CD14-positive monocyte (primary cell): ENCODE results near the gene BYSL. TPM values are rescaled to one million over a fixed set of nuclear protein-coding genes. Genes with fewer than 3 reads are reported as not detected.
"Not testable (repeated sequence)": the region's sequence is repeated elsewhere in the genome, so short reads cannot be mapped to it uniquely, and the experiment has no call there.

ENCODE experiments used
- DNase-seq, 3 donors: peaks; one replicate each; pipeline ENCODE4 v3.0.0-alpha.2; 2011 to 2022
- H2AFZ ChIP-seq: 2 replicates; pipeline ENCODE4 v1.6.0; 2012; ENCODE audit warnings: mild to moderate bottlenecking, low read depth, low read length, inconsistent platforms; ENCODE audit not compliant: insufficient read depth, poor library complexity, severe bottlenecking
- H3K27ac ChIP-seq, 2 donors: 1 replicate in 1 of 2; 2 replicates in 1 of 2; pipeline ENCODE4 v1.5.1; 2012 to 2013; ENCODE audit warnings: low read length in 2 of 2, control low read depth in 1 of 2, inconsistent platforms in 1 of 2, low read depth in 1 of 2, mild to moderate bottlenecking in 1 of 2
- H3K27me3 ChIP-seq, 2 donors: one replicate each; pipeline versions ENCODE4 v1.6.0 to v1.6.1; 2011 to 2013; ENCODE audit warnings: low read length in 2 of 2; ENCODE audit not compliant: control insufficient read depth in 2 of 2, insufficient read depth in 2 of 2
- H3K36me3 ChIP-seq, 2 donors: replicated peaks in 1 of 2; 1 replicate in 1 of 2; 2 replicates in 1 of 2; pipeline versions ENCODE4 v1.5.1 to v1.6.1; 2012 to 2013; ENCODE audit warnings: low read length in 2 of 2, control low read depth in 1 of 2, inconsistent platforms in 1 of 2, mild to moderate bottlenecking in 1 of 2; ENCODE audit not compliant: insufficient read depth in 2 of 2, control insufficient read depth in 1 of 2
- H3K4me1 ChIP-seq, 2 donors: 1 replicate in 1 of 2; 2 replicates in 1 of 2; pipeline versions ENCODE4 v1.5.1 to v1.6.1; 2012 to 2013; ENCODE audit warnings: low read length in 2 of 2, control low read depth in 1 of 2, inconsistent platforms in 1 of 2, mild to moderate bottlenecking in 1 of 2, moderate library complexity in 1 of 2; ENCODE audit not compliant: insufficient read depth in 2 of 2, control insufficient read depth in 1 of 2
- H3K4me2 ChIP-seq: replicated peaks from 2 replicates; pipeline ENCODE3; 2012; ENCODE audit warnings: low read length, moderate library complexity, mild to moderate bottlenecking; ENCODE audit not compliant: poor library complexity, severe bottlenecking; ENCODE audit errors: extremely low read depth
- H3K4me3 ChIP-seq, 3 experiments: fragments of 200-600 bp in 1 of 3; sonication (generic) in 1 of 3; replicated peaks in 1 of 3; 1 replicate in 2 of 3; 2 replicates in 1 of 3; pipeline ENCODE4 v1.5.1; 2011 to 2013; ENCODE audit warnings: low read length in 3 of 3, mild to moderate bottlenecking in 3 of 3, control low read depth in 2 of 3, low read depth in 2 of 3, inconsistent platforms in 1 of 3, moderate library complexity in 1 of 3
- H3K79me2 ChIP-seq: 2 replicates; pipeline ENCODE4 v1.6.0; 2012; ENCODE audit warnings: mild to moderate bottlenecking, control low read depth, inconsistent platforms, low read length, moderate library complexity; ENCODE audit not compliant: insufficient read depth
- H3K9ac ChIP-seq: 2 replicates; pipeline ENCODE4 v1.6.0; 2017; ENCODE audit warnings: low read length, mild to moderate bottlenecking; ENCODE audit not compliant: insufficient read depth, poor library complexity, severe bottlenecking
- H3K9me3 ChIP-seq, 2 donors: replicated peaks in 1 of 2; 1 replicate in 1 of 2; 2 replicates in 1 of 2; pipeline versions ENCODE4 v1.5.1 to v1.6.1; 2012 to 2013; ENCODE audit warnings: low read length in 2 of 2, control low read depth in 1 of 2; ENCODE audit not compliant: control insufficient read depth in 1 of 2, insufficient read depth in 1 of 2
- H4K20me1 ChIP-seq: 2 replicates; pipeline ENCODE4 v1.6.0; 2012; ENCODE audit warnings: mild to moderate bottlenecking, low read length, control low read depth, moderate library complexity; ENCODE audit not compliant: insufficient read depth
- H3K27ac Mint-ChIP-seq, 7 donors: one replicate each; pipeline ENCODE4 v1.8.0; 2020; ENCODE audit warnings: mild to moderate bottlenecking in 7 of 7, mixed read lengths in 7 of 7, moderate library complexity in 6 of 7, inconsistent platforms in 2 of 7
- H3K27me3 Mint-ChIP-seq, 3 donors: one replicate each; pipeline ENCODE4 v1.8.0; 2021 to 2022; ENCODE audit warnings: low read depth in 3 of 3, mild to moderate bottlenecking in 3 of 3, mixed read lengths in 3 of 3, moderate library complexity in 3 of 3, inconsistent platforms in 1 of 3
- H3K36me3 Mint-ChIP-seq, 2 donors: one replicate each; pipeline ENCODE4 v1.8.0; 2020; ENCODE audit warnings: mixed read lengths in 2 of 2, inconsistent platforms in 1 of 2, mild to moderate bottlenecking in 1 of 2
- H3K4me1 Mint-ChIP-seq: one replicate; pipeline ENCODE4 v1.8.0; 2020; ENCODE audit warnings: mild to moderate bottlenecking, mixed read lengths
- H3K4me3 Mint-ChIP-seq, 2 donors: one replicate each; pipeline ENCODE4 v1.8.0; 2020; ENCODE audit warnings: mild to moderate bottlenecking in 2 of 2, mixed read lengths in 2 of 2, moderate library complexity in 1 of 2
- H3K9me3 Mint-ChIP-seq, 7 donors: one replicate each; pipeline ENCODE4 v1.8.0; 2020 to 2022; ENCODE audit warnings: mixed read lengths in 7 of 7, mild to moderate bottlenecking in 6 of 7, moderate library complexity in 6 of 7, inconsistent platforms in 2 of 7
- CTCF ChIP-seq: fragments of 200-600 bp; IDR thresholded peaks from one replicate; pipeline ENCODE4 v1.8.0; 2022; ENCODE audit warnings: antibody characterized with exemption, mild to moderate bottlenecking
- WGBS: methylation state at CpG from one replicate; pipeline ENCODE4 v1.1.5; 2013; ENCODE audit warnings: missing lambda C conversion rate; ENCODE audit not compliant: insufficient coverage; 5-methylcytosine and 5-hydroxymethylcytosine counted together
- intact Hi-C, 2 donors: fragments of 100-400 bp; cut with micrococcal nuclease; formaldehyde crosslinking; loops; one replicate each; pipeline versions ENCODE4 v1.15.0 to v1.15.1; 2023
- polyA plus RNA-seq, 3 donors: library from polyadenylated mRNA; depleted of rRNA in 1 of 3; unstranded in 2 of 3; stranded (reverse) in 1 of 3; fragments of 300-500 nt in 2 of 3; fragments of >200 nt in 1 of 3; fragmentation: Illumina TruSeq in 2 of 3; gene quantifications; 1 replicate in 2 of 3; 2 replicates in 1 of 3; pipeline ENCODE4 v1.2.3, GENCODE V29; 2012 to 2021

The BYSL gene
- polyA plus RNA-seq, 3 donors, result 2.7 to 4.2 (median 3.9) TPM

- Histone ChIP-seq H4K20me1 (peaks cover 47% of the 10 kb centered on the region), H3K4me1 (peaks cover 62 to 74% of the 10 kb centered on the region in 2 donors), H3K79me2 (peaks cover 66% of the 10 kb centered on the region), H3K4me2 (peak within 1 kb of the TSS; percentile 98), H3K27me3 (no peaks in the 10 kb centered on the region), H3K9ac (peak within 1 kb of the TSS; percentile 77), H3K27ac (peak within 1 kb of the TSS; percentile 80 to 81), H2AFZ (peak within 1 kb of the TSS; percentile 73), H3K9me3 (no peaks in the 10 kb centered on the region), H3K4me3 (peak within 1 kb of the TSS; percentile 84 to 97 (median 84)), H3K36me3 (peaks cover 10 to 12% of the 10 kb centered on the region in 2 donors)
- intact Hi-C loops, result loop anchor here in 1 of 2 donors (2.0 kb wide), 1 partner anchor 21 kb away; the partner anchor contains the start of genes BYSL and MED20
- Mint-ChIP-seq H3K4me3 (peak within 1 kb of the TSS; percentile 95 to 97), H3K27me3 (peaks cover 0 to 2% (median 0%) of the 10 kb centered on the region in 3 donors), H3K36me3 (peaks cover 11 to 30% of the 10 kb centered on the region in 2 donors), H3K9me3 (no peaks in the 10 kb centered on the region), H3K27ac (peak within 1 kb of the TSS; percentile 90 to 99 (median 98)), H3K4me1 (peaks cover 61% of the 10 kb centered on the region)
- under 1% methylated on average over 83 of the region's 87 CpGs for WGBS
- TF ChIP-seq CTCF, result no peak
- peak; percentile 91 to 93 (median 91) for DNase-seq
Observed at GRCh38 chr6:41941280-41942066, 20.2 kb downstream of the BYSL start, which contains the start of gene CCND3. CCND3 (minus strand) TSS chr6:41941808; CDS start chr6:41941649, 159 bp downstream.

GRCh38 chr6:41942067-41942851, 21.0 kb downstream of the BYSL start:
- peak overlapping the region; percentile 98 for H3K4me2 ChIP-seq
- Mint-ChIP-seq H3K27me3 (peaks cover 0 to 1% (median 0%) of the 10 kb centered on the region in 3 donors), H3K4me3 (peak overlapping the region; percentile 83 to 94), H3K36me3 (peaks cover 4 to 22% of the 10 kb centered on the region in 2 donors), H3K27ac (peak overlapping the region; percentile 90 to 98 (median 95)), H3K9me3 (peaks cover 0 to 3% (median 0%) of the 10 kb centered on the region in 7 donors), H3K4me1 (peaks cover 53% of the 10 kb centered on the region)
- peaks cover 40% of the 10 kb centered on the region for H4K20me1 ChIP-seq
- no peaks in the 10 kb centered on the region for H3K27me3 ChIP-seq
- H3K9ac ChIP-seq, result peak overlapping the region; percentile 77
- H3K4me3 ChIP-seq, result peak overlapping the region; percentile 47 to 97 (median 67)
- peak overlapping the region; percentile 57 to 81 for H3K27ac ChIP-seq
- H3K4me1 ChIP-seq, result peaks cover 55 to 66% of the 10 kb centered on the region in 2 donors
- no peak for TF ChIP-seq CTCF
- H2AFZ ChIP-seq, result peak overlapping the region; percentile 73
- DNase-seq, result peak; percentile 42 to 78 (median 56)
- no peaks in the 10 kb centered on the region for H3K9me3 ChIP-seq
- peaks cover 58% of the 10 kb centered on the region for H3K79me2 ChIP-seq
- WGBS, result 34% methylated on average over 11 of the region's 20 CpGs
- intact Hi-C loops, result no loop called here
- H3K36me3 ChIP-seq, result peaks cover 2 to 4% of the 10 kb centered on the region in 2 donors

GRCh38 chr6:41942882-41943281, 21.6 kb downstream of the BYSL start:
- H3K36me3 ChIP-seq, H3K4me3 ChIP-seq, H3K27me3 ChIP-seq, intact Hi-C loops, H3K9me3 Mint-ChIP-seq, H2AFZ ChIP-seq, H3K27me3 Mint-ChIP-seq, H3K4me2 ChIP-seq, H3K9me3 ChIP-seq, H3K9ac ChIP-seq, H3K4me3 Mint-ChIP-seq, DNase-seq: not testable (repeated sequence)
- H4K20me1 ChIP-seq, result peaks cover 33% of the 10 kb centered on the region
- Mint-ChIP-seq H3K36me3 (peaks cover 0 to 18% of the 10 kb centered on the region in 2 donors), H3K4me1 (peaks cover 47% of the 10 kb centered on the region), H3K27ac (peak overlapping the region in 6 of 7 donors; percentile 84 to 98 (median 95))
- 84% methylated on average over 4 of the region's 14 CpGs for WGBS
- peaks cover 52% of the 10 kb centered on the region for H3K79me2 ChIP-seq
- peaks cover 48 to 60% of the 10 kb centered on the region in 2 donors for H3K4me1 ChIP-seq
- peak overlapping the region; percentile 57 to 81 for H3K27ac ChIP-seq
